Activated CD8-positive, alpha-beta T cell treated with anti-CD3 and anti-CD28 coated beads, Interleukin-2, amount 10 ng/mL, durations not matched to agents 7 days and 5 days (primary cell): ENCODE measurements around the gene LHFPL2. TPM values are rescaled to one million over a fixed set of nuclear protein-coding genes. Genes with fewer than 3 reads are reported as not detected.
"Not testable (repeated sequence)": the region's sequence is repeated elsewhere in the genome, so short reads cannot be mapped to it uniquely, and the experiment has no call there.

Experiments used
- ATAC-seq: fragments of 150-1000 bp; cut with Tn5 transposase; one replicate; pipeline ENCODE4 v1.10.0; 2021; ENCODE audit warnings: moderate library complexity
- CTCF ChIA-PET: fragments of 350-600 bp; sonication (Branson Sonifier 250); formaldehyde crosslinking; loops from one replicate; lab custom pipeline; 2021; ENCODE audit warnings: antibody characterized with exemption; lab: Charles Lee
- POLR2A ChIA-PET: fragments of 350-600 bp; sonication (Branson Sonifier 250); formaldehyde crosslinking; loops from one replicate; lab custom pipeline; 2021; ENCODE audit warnings: antibody characterized with exemption; lab: Charles Lee
- DNase-seq: peaks from one replicate; pipeline ENCODE4 v3.0.0-alpha.2; 2020
- H3K27ac Mint-ChIP-seq: one replicate; pipeline ENCODE4 v1.8.0; 2021; ENCODE audit warnings: mild to moderate bottlenecking, mixed read lengths
- H3K27me3 Mint-ChIP-seq: one replicate; pipeline ENCODE4 v1.8.0; 2021; ENCODE audit warnings: low read depth, mixed read lengths
- H3K36me3 Mint-ChIP-seq: one replicate; pipeline ENCODE4 v1.8.0; 2021; ENCODE audit warnings: low read depth, mixed read lengths
- H3K4me1 Mint-ChIP-seq: one replicate; pipeline ENCODE4 v1.8.0; 2021; ENCODE audit warnings: low read depth, mixed read lengths
- H3K4me3 Mint-ChIP-seq: one replicate; pipeline ENCODE4 v1.8.0; 2021; ENCODE audit warnings: mild to moderate bottlenecking, mixed read lengths
- H3K9me3 Mint-ChIP-seq: one replicate; pipeline ENCODE4 v1.8.0; 2022; ENCODE audit warnings: mixed read lengths; ENCODE audit not compliant: insufficient read depth
- total RNA-seq, 2 experiments: library from RNA; stranded (reverse); gene quantifications; one replicate each; pipeline ENCODE4 v1.2.3, GENCODE V29; 2021

LHFPL2 gene
- total RNA-seq, 2 experiments from 2014 or later, result 0.34 TPM; not detected in 1

DNA sequence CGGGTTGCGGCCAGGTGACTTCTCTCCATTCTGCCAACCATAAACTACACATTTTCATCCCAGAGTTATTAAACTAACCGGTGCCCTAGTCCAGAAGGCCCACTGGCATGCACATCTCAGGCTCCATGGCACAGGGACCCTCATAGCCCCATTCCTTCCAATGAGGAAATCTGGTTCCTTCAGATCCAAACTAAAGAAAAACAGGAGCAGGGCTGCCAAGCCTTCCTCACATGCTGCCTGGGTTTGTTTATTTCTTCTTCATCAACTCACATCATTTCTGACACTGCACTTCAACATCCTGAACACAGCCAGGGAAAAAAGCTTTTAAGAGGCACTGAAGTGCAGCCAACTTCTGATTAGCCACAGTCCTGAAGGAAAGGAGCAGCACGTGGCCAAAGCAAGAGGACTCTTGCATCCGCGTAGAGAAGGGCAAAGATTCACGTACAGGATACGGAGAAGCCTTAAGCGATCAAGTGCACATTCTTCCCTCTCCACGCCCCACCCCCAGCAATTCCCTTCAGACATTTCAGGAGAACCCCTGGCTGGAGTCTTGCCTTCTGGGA lies 22.5 kb downstream of the LHFPL2 start:
- DNase-seq (no peak), ATAC-seq (no peak)
- Mint-ChIP-seq H3K36me3 (no peaks in the 10 kb centered on the region), H3K4me3 (no peak overlapping the region), H3K9me3 (no peaks in the 10 kb centered on the region), H3K27ac (no peak overlapping the region), H3K27me3 (peaks cover 5% of the 10 kb centered on the region), H3K4me1 (no peaks in the 10 kb centered on the region)
- ChIA-PET POLR2A (interaction anchor here (0.6 kb wide), 1 partner anchor 120 kb away, joined by 5 read pairs; no protein-coding TSS in a partner anchor), CTCF (no interaction called here)

DNA sequence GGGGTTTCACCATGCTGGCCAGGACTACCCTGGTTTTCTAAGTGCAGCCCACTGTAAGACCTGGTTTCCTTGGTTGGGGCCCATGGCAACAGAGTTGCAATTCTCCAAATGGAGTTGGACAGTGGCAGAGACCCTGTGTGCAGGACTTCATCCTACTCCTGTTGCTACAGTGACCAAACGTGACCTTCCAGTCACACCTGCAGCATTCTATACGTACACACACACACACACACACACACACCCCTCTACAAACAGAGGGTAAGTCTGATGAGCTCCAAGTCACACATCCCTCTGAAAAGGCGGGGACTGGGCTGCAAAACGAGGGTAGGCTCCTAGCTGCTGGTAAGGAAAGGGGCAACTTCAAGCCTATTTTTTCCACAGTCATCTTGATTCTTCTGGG lies 23.6 kb downstream of the LHFPL2 start:
- Mint-ChIP-seq H3K27me3 (peaks cover 5% of the 10 kb centered on the region), H3K9me3 (no peaks in the 10 kb centered on the region), H3K36me3 (no peaks in the 10 kb centered on the region), H3K4me3 (no peak overlapping the region), H3K4me1 (no peaks in the 10 kb centered on the region), H3K27ac (no peak overlapping the region)
- POLR2A ChIA-PET, result no interaction called here
- ATAC-seq (no peak), DNase-seq (no peak)
- CTCF ChIA-PET, result no interaction called here

DNA sequence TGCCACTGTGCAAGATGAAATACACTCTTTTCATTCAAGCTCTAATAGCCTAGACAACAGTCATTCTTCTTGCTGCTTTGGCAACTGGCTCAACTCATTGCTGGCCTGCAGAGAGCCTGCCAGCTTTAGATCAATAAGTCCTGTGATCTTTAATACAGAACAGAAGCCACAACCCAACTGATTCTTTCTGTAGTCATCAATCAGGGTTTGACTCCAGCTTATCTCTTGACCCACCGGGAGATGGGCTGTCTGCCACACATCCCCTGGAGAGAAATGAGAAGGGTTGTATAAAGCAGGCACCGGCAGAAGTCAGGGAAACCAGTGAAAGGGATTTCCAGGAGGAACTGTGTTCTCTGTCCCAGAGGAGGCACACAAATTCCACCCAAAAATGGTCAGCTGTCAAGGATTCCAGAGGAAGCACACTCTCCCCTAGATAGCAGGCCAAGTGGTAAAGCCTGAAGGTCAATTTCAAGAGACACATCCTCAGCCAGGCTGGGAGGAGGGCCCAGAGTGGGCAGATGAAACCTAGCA lies 24.5 kb downstream of the LHFPL2 start:
- Mint-ChIP-seq H3K4me1 (no peaks in the 10 kb centered on the region), H3K27ac (no peak overlapping the region)
- POLR2A ChIA-PET, result no interaction called here

DNA sequence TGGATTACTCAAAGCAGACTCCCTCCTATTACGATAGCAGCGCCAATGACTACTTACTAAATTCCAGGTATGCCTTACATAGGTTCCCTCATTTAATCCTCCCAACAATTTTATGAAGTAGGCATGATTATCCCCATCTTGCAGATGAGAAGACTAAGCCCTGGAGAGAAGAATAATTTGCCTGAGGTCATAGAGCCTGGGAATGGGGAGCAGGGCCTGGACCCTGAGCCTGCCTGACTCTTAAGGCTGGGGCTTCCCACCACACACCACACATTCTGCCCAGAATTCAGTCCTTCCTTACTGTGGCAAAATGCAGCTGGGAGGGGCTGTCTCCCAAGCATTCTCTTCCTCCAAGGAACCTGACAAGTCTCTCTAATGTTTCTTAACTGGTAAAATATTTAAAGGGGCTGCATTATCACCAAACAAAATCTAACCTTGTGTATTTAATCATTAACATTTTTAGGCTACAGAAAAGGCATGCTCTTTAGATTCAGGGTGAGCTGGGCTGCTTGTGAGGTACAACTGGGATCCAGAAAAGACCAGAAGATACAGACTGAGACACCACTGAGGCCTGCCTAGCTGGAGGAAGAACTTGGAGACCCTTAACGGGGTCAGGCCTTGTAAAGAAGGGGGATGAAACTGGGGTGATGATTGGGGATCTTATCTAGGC lies 26.1 kb downstream of the LHFPL2 start:
- Mint-ChIP-seq H3K4me1 (no peaks in the 10 kb centered on the region), H3K27me3 (peaks cover 2% of the 10 kb centered on the region), H3K9me3 (no peaks in the 10 kb centered on the region), H3K27ac (no peak overlapping the region), H3K4me3 (no peak overlapping the region), H3K36me3 (no peaks in the 10 kb centered on the region)
- CTCF ChIA-PET, result interaction anchor here (0.6 kb wide), 1 partner anchor 255 kb away, joined by 3 read pairs; no protein-coding TSS in a partner anchor
- POLR2A ChIA-PET, result no interaction called here
- no peak for DNase-seq
- ATAC-seq, result no peak

More for the DNA sequence above, 24.5 kb downstream of the LHFPL2 start:
- ATAC-seq (no peak), DNase-seq (no peak)
- no peaks in the 10 kb centered on the region for H3K9me3 Mint-ChIP-seq
- no peak overlapping the region for H3K4me3 Mint-ChIP-seq
- peaks cover 5% of the 10 kb centered on the region for H3K27me3 Mint-ChIP-seq
- H3K36me3 Mint-ChIP-seq, result no peaks in the 10 kb centered on the region
- CTCF ChIA-PET, result no interaction called here

DNA sequence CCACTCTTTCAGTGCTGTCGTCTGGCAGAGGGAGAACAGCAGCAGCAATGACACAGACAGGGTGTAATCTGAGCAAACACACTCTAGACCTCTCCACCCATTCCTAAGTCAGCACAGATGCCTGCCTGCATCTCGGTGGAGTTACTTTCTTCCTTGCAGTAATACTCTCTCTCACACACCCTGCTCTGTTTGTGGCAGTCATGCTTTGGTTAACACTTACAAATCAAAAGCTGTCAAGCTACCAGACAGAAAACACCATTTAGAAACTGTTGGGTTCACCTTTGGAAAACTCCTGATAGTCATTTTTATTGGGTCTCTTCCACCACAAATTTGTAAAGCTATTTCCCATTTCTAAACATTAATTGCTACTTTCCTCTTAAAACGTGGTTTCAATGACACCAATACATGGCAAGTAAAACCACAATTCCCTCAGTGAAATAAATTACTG lies 27.3 kb downstream of the LHFPL2 start:
- DNase-seq, result no peak
- no peak for ATAC-seq
- peaks cover 2% of the 10 kb centered on the region for H3K27me3 Mint-ChIP-seq
- H3K36me3 Mint-ChIP-seq, result no peaks in the 10 kb centered on the region
- ChIA-PET POLR2A (interaction anchor here (0.8 kb wide), 1 partner anchor 9 kb away, joined by 4 read pairs; no protein-coding TSS in a partner anchor), CTCF (no interaction called here)
- H3K4me1 Mint-ChIP-seq, result no peaks in the 10 kb centered on the region
- H3K27ac Mint-ChIP-seq, result no peak overlapping the region
- no peaks in the 10 kb centered on the region for H3K9me3 Mint-ChIP-seq
- no peak overlapping the region for H3K4me3 Mint-ChIP-seq

DNA sequence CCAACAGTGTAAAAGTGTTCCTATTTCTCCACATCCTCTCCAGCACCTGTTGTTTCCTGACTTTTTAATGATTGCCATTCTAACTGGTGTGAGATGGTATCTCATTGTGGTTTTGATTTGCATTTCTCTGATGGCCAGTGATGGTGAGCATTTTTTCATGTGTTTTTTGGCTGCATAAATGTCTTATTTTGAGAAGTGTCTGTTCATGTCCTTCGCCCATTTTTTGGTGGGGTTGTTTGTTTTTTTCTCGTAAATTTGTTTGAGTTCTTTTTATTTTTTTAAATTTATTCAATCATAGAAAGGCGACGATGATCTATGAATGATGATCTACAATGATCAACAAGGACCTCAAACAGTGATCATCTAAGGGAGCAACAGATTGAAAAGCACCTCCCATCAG lies 28.5 kb downstream of the LHFPL2 start:
- CTCF ChIA-PET, ATAC-seq, POLR2A ChIA-PET: not testable (repeated sequence)

DNA sequence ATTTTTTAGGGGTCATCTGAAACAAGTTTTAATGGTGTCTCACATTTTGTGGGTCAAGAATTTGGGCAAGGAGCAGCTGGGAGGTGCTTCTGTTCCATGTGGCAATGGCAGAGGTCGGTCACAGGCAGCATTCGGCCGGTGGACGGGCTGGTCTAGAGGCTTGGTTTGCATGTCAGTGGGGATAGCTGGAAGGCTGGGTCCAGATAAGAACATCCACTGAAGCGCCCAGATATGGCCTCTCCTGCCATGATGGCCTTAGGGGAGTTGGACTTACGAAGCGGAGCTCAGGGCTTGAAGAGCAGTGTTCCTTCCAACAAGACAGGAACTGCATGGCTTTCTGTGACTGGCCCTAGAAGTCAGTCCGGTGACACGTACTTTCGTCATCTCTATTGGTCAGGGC lies 30.3 kb downstream of the LHFPL2 start:
- ATAC-seq (no peak), DNase-seq (no peak)
- H3K4me1 Mint-ChIP-seq, result no peaks in the 10 kb centered on the region
- CTCF ChIA-PET, result no interaction called here
- no peaks in the 10 kb centered on the region for H3K9me3 Mint-ChIP-seq
- H3K27me3 Mint-ChIP-seq, result peaks cover 4% of the 10 kb centered on the region
- no peak overlapping the region for H3K4me3 Mint-ChIP-seq
- no peaks in the 10 kb centered on the region for H3K36me3 Mint-ChIP-seq
- POLR2A ChIA-PET, result no interaction called here
- H3K27ac Mint-ChIP-seq, result no peak overlapping the region

More for the DNA sequence above, 28.5 kb downstream of the LHFPL2 start:
- not testable (repeated sequence) for H3K9me3 Mint-ChIP-seq, H3K27me3 Mint-ChIP-seq, H3K36me3 Mint-ChIP-seq, H3K27ac Mint-ChIP-seq, H3K4me3 Mint-ChIP-seq, DNase-seq, H3K4me1 Mint-ChIP-seq

DNA sequence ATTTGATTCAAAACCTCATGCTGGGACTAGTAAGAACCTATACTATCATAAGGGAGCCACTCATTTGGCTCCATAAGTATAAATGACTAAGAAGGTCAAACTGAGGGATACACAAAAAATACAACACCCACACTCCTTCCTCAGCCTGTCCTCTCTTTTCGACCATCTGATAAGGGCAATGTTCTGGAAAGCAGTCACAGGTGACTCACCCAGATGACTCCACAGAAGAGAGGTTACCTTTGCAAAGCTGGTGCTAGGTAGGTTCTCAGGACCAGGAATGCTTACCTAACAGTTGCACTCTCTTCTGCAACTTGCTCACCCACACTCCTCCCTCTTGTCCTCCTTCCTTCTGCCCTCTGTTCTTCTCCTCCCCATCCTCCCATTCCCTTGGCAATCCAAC lies 32.9 kb downstream of the LHFPL2 start:
- CTCF ChIA-PET, result no interaction called here
- ATAC-seq (no peak), DNase-seq (no peak)
- Mint-ChIP-seq H3K4me1 (no peaks in the 10 kb centered on the region), H3K36me3 (no peaks in the 10 kb centered on the region), H3K27ac (no peak overlapping the region), H3K9me3 (no peaks in the 10 kb centered on the region), H3K27me3 (peaks cover 16% of the 10 kb centered on the region), H3K4me3 (no peak overlapping the region)
- POLR2A ChIA-PET, result no interaction called here

DNA sequence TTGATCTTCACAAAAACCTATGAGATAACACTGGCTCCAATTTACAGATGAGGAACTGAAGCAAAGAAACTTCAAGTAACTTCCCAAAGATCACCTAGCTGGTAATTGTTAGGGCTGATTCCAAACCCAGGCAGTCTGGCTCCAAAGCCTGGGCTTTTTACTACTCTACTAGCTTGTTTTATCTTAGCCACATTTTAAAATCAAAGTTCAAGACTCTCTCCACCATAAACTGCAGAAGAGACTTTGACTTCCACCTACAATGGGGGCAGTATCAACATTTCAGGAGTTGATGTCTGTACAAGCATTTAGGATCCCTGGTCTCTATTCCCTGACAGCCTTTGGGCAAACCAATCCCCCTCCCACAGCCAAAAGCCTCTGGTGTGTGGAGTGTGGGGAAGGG lies 33.8 kb downstream of the LHFPL2 start:
- H3K9me3 Mint-ChIP-seq, result no peaks in the 10 kb centered on the region

DNA sequence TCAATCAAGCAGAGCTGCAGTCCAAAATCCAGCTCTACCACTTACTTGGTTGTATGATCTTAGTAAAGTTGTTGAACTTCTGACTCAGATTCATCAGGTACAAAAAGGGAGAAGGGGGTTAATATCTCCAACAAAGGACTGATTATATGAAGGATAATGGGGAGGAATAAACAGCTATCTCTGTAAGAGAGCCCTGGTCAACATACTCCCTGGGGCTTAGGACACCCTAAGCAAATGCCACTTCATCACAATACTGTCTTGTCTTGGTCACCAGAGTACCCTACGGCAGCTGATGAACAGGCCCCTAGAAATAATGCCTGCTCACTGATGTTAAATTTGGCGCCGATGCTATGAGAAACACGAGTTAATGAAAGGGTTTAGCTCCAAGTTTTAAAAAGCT lies 34.8 kb downstream of the LHFPL2 start:
- Mint-ChIP-seq H3K36me3 (no peaks in the 10 kb centered on the region), H3K9me3 (no peaks in the 10 kb centered on the region), H3K27me3 (peaks cover 16% of the 10 kb centered on the region), H3K4me3 (no peak overlapping the region), H3K4me1 (no peaks in the 10 kb centered on the region), H3K27ac (no peak overlapping the region)
- ATAC-seq, result no peak
- ChIA-PET POLR2A (no interaction called here), CTCF (interaction anchor here (0.9 to 1.2 kb wide), 2 partner anchors 21 to 23 kb away, joined by 3 read pairs; no protein-coding TSS in a partner anchor)
- DNase-seq, result no peak

More for the DNA sequence above, 33.8 kb downstream of the LHFPL2 start:
- H3K27ac Mint-ChIP-seq, result no peak overlapping the region
- no peaks in the 10 kb centered on the region for H3K36me3 Mint-ChIP-seq
- DNase-seq (no peak), ATAC-seq (no peak)
- no peak overlapping the region for H3K4me3 Mint-ChIP-seq
- POLR2A ChIA-PET, result no interaction called here
- peaks cover 16% of the 10 kb centered on the region for H3K27me3 Mint-ChIP-seq
- H3K4me1 Mint-ChIP-seq, result no peaks in the 10 kb centered on the region
- CTCF ChIA-PET, result interaction anchor here (1.2 kb wide), 1 partner anchor 22 kb away, joined by 3 read pairs; no protein-coding TSS in a partner anchor

DNA sequence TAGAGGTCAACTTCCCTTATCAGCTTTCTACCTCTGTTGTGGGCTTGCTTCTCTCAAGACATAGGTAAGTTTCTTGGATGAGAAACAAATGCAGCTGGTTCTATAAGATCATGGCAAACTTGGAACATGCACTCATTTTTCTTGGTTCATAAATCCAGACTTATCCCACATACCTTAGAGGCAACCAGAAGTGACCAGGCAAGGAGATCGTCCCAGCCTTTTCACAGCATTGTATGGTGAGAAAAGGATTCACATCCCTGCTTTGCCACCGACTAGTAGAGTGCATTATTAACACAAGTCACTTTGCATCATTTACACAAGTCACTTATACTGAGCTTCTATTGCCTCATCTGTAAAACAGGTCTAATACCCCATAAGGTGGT lies 35.4 kb downstream of the LHFPL2 start:
- Mint-ChIP-seq H3K4me3 (no peak overlapping the region), H3K9me3 (no peaks in the 10 kb centered on the region)
- POLR2A ChIA-PET, result interaction anchor here (0.9 kb wide), 1 partner anchor 8 kb away, joined by 4 read pairs; no protein-coding TSS in a partner anchor

More for the DNA sequence above, 35.4 kb downstream of the LHFPL2 start:
- Mint-ChIP-seq H3K36me3 (no peaks in the 10 kb centered on the region), H3K27me3 (peaks cover 16% of the 10 kb centered on the region), H3K27ac (no peak overlapping the region), H3K4me1 (no peaks in the 10 kb centered on the region)
- ATAC-seq (no peak), DNase-seq (no peak)
- CTCF ChIA-PET, result interaction anchor here (0.9 kb wide), 1 partner anchor 22 kb away, joined by 3 read pairs; no protein-coding TSS in a partner anchor
